Mammary epithelial cell (primary cell): ENCODE data around the gene ALG9.

Source experiments
- CTCF ChIP-seq, 2 donors: IDR thresholded peaks in 1 of 2; conservative IDR thresholded peaks in 1 of 2; 2 replicates each; pipeline ENCODE4 v1.5.1; 2011 to 2012; ENCODE audit warnings: inconsistent platforms in 2 of 2, low read length in 2 of 2, mild to moderate bottlenecking in 2 of 2, control low read depth in 1 of 2, low read depth in 1 of 2; ENCODE audit not compliant: insufficient read depth in 1 of 2; ENCODE audit errors: extremely low read depth in 1 of 2
- EZH2 ChIP-seq: IDR thresholded peaks from 2 replicates; pipeline ENCODE4 v1.6.1; 2012; ENCODE audit warnings: low read length, inconsistent platforms, borderline replicate concordance

GRCh38 chr11:111845276-111846028, 25.9 kb downstream of the ALG9 start:
- no peak for TF ChIP-seq CTCF (conservative IDR thresholded peaks at IDR 0.05 in 1 of 2, IDR thresholded peaks at IDR 0.05 in 1 of 2; ENCODE audit: extremely low read depth in 1 of 2, insufficient read depth in 1 of 2, low read depth in 1 of 2, low read length in 2 of 2)
- no peak for TF ChIP-seq EZH2
